HG02973 (cell line): ENCODE data around the gene ENPEP.

Source experiments
- ATAC-seq: cut with Tn5 transposase; IDR thresholded peaks from one replicate; pipeline ENCODE4 v1.9.1; 2021; ENCODE audit warnings: moderate library complexity; ENCODE audit not compliant: unreplicated experiment

Gene ENPEP

DNA sequence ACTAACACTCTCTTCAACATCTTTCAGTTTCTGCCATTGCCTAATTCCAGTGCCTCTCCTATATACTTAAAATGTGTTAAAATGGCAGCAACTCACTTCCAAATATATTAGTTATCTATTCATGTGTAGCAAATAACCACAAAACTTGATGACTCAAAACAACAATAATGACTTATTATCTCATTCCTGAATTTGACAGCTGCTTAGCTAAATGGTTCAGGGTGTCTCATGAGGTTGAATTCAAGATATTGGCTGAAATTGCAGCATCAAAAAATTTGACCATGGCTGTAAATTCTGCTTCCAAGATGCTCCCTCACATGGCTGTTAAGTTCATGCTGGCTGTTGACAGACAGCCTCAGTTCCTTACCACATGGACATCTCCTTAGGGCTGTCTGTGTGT is 121.6 kb downstream of the ENPEP start:
- ATAC-seq: no peak

DNA sequence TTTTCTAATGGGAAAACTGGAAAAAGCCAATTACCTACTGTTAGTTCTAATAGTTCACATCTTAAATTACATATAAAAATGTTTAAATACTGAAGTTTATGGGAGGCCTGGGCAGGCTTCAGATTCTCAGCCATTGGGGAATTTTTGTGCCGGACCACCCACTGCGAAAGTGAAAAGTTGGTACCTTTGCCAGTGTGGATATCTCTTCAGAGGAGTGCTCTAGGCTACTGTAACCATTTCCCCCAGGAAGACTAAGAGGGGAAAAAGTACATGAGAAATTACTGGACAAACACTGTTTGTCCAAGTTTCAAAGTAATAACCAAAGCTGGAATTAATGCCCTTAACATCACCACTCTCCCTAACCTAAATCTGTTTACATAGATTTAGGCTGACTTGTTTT is 126.1 kb downstream of the ENPEP start:
- ATAC-seq: no peak

DNA sequence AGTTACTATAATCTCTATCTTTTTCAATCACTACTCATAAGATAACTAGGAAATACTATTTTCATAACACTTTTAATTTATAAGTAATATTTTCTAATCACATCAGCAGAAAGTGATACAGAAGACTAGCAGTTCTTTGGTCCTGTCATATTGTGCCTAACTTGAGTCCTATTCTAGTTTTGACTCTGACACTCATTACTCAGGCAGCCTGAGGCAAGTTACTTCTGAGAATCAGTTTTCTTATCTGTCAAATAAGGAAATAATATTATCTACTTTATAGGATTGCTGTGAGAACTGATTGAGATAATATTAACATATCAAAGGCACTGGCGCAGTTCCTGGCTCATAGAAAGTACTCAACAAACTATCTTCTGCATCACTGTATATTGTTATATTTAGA is 129.1 kb downstream of the ENPEP start:
- ATAC-seq: no peak

DNA sequence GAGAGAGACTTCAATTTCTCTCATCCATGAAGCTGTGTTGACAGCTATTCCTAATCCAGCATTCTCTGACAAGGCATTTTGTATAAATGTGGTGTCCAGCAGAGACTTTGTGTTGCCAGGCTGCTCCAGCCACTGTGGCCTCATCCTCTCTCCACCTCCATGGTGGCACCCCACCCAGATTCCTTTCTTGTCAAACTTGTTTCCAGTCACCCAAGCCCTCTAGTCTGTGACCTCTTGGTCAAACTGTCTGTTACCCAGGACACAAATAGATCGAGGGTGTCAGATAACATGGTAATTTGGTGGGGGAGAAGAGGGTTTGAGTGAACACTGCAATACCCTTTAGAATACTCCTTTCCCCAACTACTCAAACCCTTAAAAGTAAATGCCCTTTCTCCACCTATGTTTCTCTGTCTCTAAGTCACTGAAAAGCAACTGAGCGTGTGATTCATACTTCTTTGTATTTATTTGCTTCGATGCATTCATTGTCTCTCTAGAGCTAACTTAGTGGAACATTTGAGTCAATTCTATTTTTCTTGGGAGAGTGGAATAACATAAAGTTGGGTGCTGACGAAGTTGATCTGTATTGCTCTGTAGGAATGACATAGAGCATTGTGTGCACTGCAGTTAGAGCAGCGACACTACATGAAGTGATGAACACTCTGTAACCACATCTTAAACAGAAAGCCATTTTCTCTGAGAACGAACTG is 133.2 kb downstream of the ENPEP start:
- no peak for ATAC-seq

DNA sequence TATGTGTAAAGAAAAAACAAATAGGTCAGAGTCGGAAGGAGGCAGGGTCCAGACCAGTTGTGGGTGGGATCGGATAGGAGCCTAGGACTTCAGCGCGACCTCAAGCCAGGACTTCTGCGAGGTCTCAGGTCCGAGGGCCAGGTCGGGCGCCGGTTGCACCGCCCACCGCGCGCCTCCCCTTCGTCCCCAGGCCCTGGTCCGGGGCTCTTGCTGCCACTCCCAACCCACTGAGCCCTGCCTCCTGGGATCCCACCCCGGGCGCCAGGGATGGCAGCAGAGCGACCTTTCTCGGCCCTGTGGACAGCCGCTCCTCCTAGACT is 134.6 kb downstream of the ENPEP start:
- ATAC-seq: no peak

DNA sequence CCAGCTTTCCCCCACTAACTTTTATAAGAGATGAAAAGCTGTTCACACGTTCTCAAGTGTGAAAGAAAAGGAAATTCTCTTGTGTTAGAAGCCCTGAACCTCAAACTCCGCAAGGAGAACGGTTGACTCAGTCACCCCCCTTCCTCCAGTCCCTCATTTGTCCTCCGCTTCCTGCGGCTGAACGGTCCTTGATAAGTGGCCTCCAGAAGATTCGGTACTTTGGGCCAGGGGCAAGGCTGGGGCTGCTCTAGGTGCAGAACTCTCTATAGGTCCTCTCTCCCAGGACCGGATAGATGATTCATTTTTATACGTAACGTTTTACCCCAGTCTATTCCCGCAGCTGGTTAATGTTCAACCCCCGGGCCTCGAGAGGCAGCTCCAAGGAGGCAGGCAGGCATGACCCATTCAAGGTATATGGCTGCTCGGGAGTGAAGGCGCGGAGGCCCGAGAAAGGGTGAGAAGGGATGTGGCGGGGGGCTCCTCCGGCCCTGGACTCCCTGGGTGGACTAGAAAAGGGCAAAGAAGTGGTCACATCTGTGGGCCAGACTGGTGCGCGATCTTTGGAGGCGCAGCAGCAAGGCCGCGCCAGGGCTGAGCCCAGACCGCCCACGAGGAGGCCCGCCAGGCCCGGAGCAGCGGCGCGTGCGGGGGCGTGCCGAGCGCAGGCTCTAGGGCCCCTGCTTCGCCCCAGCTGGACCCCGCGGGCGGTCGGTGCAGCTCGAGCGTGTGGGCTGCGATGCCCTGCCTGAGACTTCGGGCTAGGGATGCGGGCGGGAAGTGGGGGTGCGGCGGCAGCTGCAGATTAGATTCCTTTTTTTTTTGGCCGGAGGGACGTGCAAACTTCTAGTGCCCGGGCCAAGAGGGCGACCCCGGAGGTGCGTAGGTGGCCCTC is 135.2 kb downstream of the ENPEP start:
- peak; percentile 63 for ATAC-seq

DNA sequence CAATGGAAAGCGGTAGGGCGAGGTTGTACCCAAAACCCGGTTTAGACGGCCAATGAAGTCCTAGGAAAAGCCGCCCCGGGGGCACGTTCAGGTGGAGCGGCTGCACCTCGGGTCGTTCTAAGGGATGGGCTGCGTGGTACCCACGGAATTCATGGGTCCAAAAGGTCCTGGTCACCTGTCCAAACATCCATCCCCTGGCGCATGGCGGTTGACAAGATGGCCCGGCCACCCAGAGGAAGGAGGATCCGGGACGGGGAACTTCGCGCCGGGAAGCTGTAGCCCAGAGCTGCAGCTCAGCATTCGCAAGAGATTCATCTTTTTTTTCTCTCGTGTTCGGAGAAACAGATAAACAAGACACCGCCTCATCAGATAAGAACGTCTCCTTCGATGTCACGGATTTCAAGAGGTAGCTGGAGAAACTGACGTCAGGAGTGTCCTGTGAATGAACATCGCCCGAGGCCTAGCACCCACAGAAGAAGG is 136.1 kb downstream of the ENPEP start:
- no peak for ATAC-seq

DNA sequence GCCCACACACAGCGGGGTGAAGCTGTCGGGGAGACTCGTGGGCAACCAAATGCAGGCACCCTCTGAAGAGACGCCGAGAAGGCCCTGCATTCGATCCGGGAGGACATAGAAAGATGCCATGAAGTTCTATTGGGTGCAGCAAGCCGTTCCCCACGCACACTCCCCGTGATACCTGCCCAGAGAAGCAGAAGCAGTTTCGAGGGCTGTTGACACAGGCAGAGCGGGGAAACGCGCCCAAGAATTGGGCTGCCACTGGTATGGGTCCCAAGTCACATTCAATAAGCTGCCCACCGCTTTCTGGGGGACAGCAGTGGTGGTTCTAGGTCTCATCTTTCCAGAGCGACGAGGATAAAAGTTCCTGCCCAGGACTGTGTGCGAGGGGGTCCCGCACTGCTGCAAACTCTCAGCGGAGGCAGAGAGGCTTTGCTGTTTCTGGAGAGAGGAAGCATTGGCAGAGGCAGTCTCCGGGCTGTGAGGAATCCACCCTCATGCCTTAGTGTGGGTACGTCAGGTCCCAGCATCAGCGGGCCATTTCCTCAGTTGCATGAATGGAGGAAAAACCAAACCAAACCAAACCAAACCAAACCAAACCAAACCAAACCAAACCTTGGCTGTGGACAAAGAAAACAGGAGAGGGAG is 136.8 kb downstream of the ENPEP start:
- ATAC-seq: no peak

DNA sequence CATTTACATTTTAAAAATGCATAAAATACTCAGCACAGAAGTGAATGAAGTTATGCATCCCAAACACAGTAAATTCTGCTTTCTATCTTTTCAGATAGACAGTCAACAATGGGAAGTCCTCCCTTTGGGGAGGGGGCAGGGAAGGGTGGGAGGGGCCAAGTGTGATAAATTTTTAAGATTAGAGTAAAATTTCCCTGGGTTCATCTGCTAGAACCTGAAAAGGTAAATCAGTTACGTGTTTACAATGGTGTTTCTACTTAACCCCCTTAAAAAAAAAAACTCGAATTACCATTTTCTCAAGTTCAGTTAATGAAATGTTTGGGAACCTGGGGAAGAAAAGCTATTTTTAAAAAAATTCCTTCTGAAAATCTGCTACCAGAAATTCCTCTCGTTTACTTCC is 137.8 kb downstream of the ENPEP start:
- no peak for ATAC-seq

DNA sequence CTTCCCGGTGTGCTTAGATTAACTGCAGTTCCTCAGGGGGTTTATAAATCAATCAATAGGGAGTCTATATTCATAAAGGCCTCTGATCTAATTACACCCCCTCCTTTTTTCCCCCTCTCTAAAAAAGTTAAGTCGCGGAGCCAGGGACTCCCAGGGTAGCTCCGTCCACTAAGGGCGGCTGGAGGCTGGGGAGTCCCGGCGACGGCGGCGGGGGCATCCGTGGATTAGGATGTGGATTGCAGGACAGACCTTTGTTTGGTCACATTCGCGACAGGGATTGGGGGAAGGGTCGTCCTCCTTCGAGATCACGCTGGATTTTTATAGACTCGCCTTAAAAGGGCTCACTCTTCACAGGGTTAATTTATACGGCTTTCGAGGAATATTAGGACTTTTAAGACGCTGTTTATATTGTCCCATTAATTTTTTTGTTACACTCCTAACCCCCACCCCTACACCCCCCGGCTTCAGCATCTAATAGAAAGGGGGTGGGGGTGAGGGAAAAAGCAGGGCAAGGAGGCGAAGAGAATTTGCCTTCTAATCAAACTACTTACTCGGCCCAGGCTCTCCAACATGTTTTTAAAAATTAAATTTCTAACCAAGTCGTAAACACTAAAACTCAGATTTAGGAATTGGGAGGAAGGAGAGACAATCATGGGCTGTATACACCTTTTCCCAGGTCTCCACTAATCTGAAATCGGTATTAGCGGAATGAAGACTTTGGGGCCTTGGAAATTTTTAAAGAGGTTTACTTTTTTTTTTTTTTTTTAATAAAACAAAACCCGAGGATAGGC is 138.4 kb downstream of the ENPEP start:
- no peak for ATAC-seq
